Retina (tissue), 1 donor: Measurements from ENCODE around the gene DPEP2.
A peak's percentile ranks its signal among the peaks of the same experiment; 100 is the strongest.
"Not testable (repeated sequence)": the region's sequence is repeated elsewhere in the genome, so short reads cannot be mapped to it uniquely, and the experiment has no call there.

Experiments used
- DNase-seq: peaks from one replicate; pipeline ENCODE4 v3.0.0-alpha.2; 2016

The DPEP2 gene

GRCh38 chr16:68003031-68003430, 3.7 kb upstream of the DPEP2 start:
- no peak for DNase-seq

GRCh38 chr16:68000450-68000849, 1.2 kb upstream of the DPEP2 start:
- DNase-seq = no peak

GRCh38 chr16:67999985-68000384, 701 bp upstream of the DPEP2 start:
- DNase-seq = no peak

- DNase-seq = not testable (repeated sequence)
Observed at GRCh38 chr16:67998231-67998778, 979 bp downstream of the DPEP2 start.

- no peak for DNase-seq
Observed at GRCh38 chr16:67996666-67997065, 2.6 kb downstream of the DPEP2 start.

- no peak for DNase-seq
Observed at GRCh38 chr16:67995423-67995822, 3.9 kb downstream of the DPEP2 start.

DNA sequence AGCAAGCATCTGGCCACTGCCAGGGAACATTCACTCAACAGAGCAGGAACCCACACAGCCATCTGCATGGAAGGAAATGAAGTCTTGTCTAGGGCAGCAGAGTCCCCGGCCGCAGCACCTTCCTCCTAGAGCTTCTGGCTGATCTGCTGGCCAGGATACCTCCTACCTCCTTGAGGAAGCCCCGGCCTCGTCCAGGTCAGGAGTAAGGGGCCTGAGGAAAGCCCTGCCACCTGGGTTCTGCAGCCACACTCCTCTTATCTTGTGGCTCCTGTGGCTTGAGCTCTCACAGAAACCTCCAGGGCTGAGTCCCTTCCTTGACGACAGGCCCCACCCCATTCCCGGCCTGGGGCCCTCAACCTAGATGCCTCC, 5.3 kb downstream of the DPEP2 start:
- not testable (repeated sequence) for DNase-seq

- peak; percentile 94 for DNase-seq
Observed at GRCh38 chr16:67993207-67994039, 5.9 kb downstream of the DPEP2 start.

- DNase-seq = no peak
Observed at GRCh38 chr16:67992661-67993206, 6.5 kb downstream of the DPEP2 start.

- DNase-seq = no peak
Observed at GRCh38 chr16:67990018-67990386, 9.3 kb downstream of the DPEP2 start.

DNA sequence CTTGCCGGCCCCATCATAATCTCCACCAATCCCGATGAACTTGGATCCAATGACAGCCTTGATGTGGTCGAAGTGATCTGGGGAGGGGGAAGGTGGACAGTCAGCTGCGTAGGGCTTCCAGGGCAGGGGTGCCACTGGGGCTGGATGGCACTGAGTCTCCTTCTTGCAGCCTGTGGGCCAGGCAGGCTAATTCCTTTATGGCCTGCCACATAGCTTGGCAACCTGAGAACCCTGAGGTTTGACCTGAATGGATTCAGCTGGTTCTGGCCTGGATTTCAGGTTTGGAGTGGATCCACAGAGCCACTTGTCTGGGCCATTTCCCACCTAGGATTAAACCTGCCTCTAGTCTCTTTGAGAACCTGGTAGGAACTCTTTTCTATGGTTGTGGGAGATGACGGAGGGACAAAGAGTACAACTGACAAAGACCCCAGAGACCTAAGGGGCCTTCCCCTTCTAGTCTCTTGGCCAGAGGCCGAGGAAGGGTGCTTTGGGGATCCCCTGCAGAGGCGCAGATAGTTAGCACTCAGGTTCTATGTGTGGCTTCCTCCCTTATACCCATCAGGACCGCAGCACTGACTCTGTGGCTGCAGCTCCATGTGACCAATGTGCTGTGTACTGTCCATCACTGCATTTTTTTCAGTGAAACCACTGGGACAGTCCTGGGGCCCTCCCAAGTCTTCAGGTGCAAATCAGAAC, 9.8 kb downstream of the DPEP2 start:
- no peak for DNase-seq

DNA sequence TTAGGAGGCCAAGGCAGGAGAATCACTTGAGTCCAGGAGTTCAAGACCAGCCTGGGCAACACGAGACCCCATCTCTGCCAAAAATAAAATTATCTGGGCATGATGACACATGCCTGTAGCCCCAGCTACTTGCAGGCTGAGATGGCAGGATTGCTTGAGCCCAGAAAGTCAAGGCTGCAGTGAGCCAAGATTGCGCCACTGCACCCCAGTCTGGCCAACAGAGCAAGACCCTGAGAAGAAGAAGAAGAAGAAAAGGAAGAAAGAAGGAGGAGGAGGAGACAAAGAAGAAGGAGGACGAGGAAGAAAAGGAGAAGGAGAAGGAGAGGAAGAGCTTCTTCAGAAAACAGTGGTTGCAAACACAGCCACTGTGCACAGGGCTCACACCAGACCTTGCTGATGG, 10.6 kb downstream of the DPEP2 start:
- no peak for DNase-seq

GRCh38 chr16:67987460-67988160, 11.7 kb downstream of the DPEP2 start:
- no peak for DNase-seq

DNA sequence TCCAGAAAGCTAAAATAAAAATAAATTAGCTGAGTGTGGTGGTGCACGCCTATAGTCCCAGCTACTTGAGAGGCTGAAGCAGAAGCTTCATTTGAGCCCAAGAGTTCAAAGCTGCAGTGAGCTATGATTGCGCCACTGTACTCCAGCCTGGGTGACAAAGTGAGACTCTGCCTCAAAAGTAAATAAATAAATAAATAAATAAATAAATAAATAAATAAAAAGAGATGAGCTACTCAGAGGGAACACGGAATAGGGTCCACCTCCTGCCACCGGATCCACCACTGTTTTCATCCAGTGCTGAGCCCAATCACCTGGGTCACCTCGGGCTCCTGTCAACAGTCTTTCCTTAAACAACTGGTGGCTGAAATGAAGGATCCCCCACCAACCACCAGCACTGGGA, 12.3 kb downstream of the DPEP2 start:
- DNase-seq = no peak

- DNase-seq = no peak
Observed at GRCh38 chr16:67982011-67982696, 17.1 kb downstream of the DPEP2 start.

DNA sequence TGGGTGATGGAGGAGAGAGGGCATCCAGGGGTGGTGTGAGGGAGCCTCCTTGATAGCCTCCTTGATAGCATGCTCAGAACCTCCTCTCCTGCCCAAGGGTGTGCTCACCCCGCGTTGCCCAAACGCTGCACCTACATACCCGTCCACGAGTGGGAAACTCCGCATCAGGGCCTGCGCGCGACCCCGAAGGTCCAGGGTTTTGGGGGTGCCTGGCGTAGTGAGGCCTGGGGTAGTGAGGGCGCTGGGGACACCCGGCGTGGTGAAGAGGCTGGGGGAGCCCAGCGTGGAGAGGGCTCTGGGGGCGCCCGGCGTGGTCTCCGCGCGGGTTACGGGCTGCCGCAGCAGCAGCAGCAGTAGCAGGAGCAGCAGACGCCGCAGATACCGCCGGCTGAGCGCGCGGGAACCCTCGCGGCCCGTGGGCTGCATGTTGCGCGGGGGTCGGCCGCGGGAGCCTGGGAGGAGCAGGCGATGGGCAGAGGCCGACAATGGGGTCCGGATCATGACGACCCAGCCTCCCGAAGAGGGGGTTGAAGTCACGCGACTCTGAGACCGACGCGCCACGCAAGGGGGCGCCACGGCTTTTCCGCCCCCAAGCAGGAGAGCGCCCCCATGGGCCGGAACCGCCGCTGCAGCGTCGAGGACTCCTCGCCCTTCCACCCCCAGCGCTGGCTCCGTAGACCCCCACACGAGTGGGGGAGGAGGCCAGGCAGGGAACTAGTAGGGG, 19.2 kb downstream of the DPEP2 start, which contains the start of gene DPEP3:
Gene DPEP3 (minus strand): TSS at position 545 of the 724 bp plus-strand sequence. CDS start 119 bp downstream, at position 426.
- DNase-seq = no peak

DNA sequence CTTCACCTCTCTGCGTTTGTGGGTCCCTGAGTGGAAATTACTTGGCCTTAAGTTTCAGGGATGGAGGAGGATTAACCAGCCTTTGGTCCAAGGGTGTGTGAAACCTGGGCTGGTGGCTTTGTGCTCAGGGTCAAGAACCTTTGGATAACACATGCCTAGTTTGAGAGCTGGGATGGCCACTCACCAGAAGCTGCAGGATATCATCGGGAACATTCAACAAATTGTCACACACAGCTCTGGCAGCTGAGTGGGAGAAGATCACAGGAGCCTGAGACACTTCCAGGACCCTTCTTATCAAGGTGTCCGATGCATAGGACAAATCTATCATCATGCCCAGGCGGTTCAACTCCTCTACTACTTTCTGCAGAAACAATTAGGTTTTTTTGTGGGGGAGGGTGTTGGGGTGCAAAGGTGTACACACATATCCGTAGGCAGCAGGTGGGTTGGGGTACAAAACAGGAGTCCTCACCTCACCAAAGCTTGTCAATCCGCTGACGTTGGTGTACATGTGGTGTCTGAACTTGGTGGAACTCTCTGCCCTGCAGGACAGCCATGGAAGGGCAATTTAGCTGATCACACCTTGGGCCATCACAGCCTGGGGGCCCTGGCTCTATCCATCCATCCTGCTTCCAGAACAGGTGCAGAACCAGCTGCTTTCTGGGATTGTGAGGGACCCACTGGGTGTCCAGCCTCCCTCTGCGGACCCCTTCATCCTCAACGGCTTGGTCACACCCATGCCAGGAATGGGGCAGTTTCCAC, 21.6 kb downstream of the DPEP2 start:
- DNase-seq = no peak

DNA sequence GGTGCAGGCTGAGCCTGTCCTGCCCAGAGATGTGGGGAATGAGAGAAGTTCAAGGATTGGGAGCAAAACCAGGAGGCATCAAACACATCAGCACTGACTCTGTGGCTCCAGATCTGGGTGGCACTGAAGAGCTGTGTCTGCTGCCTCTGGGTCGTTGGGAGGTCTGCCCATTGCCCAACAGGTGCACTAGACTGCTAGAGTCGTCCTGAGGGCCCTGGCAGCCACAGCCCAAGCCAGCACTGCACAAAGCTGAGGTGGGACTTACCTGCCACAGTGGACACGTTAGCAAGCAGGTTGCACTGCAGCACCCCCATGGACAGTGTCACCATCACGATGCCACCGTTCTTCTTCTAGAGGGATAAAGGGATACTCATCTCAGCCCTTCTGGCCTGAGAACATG, 22.3 kb downstream of the DPEP2 start:
- DNase-seq = no peak

DNA sequence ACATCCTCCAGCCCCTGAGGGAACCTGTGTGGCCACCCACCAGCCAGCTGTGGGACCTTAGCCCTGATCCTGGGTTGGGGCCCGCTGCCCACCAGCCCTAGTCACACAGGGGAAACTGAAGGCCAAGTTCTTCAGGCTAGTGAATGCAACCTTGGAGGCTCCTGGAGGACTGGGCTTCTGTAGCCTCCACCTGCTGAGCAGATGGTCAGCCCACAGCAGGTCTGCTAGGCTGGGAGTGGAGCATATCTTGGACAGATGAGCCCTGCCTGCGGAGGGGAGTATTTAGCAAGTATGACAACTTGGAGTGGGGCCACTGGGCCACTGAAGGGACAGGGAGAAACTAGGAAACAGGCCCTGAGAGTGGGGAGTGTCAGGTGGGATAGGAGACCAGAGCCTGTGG, 23.1 kb downstream of the DPEP2 start:
- no peak for DNase-seq

- DNase-seq = no peak
Observed at GRCh38 chr16:67975321-67976105, 23.8 kb downstream of the DPEP2 start.
